GM21619 (cell line): ENCODE data around the gene SLC39A2.
"Not testable (repeated sequence)": the region's sequence is repeated elsewhere in the genome, so short reads cannot be mapped to it uniquely, and the experiment has no call there.

Experiments used
- ATAC-seq: cut with Tn5 transposase; IDR thresholded peaks from one replicate; pipeline ENCODE4 v1.9.1; 2021; ENCODE audit not compliant: unreplicated experiment

SLC39A2 gene

GRCh38 chr14:20996521-20996920, 2.6 kb upstream of the SLC39A2 start:
- no peak for ATAC-seq

- no peak for ATAC-seq
Observed at GRCh38 chr14:20997115-20997514, 2.0 kb upstream of the SLC39A2 start.

- ATAC-seq: no peak
Observed at GRCh38 chr14:20997564-20997963, 1.5 kb upstream of the SLC39A2 start.

- ATAC-seq: no peak
Observed at GRCh38 chr14:20998139-20998538, 954 bp upstream of the SLC39A2 start.

GRCh38 chr14:20999591-20999990, 498 bp downstream of the SLC39A2 start:
- no peak for ATAC-seq

GRCh38 chr14:21001218-21001617, 2.1 kb downstream of the SLC39A2 start:
- ATAC-seq: no peak

- ATAC-seq: no peak
Observed at GRCh38 chr14:21003788-21004346, 4.8 kb downstream of the SLC39A2 start.

- not testable (repeated sequence) for ATAC-seq
Observed at GRCh38 chr14:21009721-21010120, 10.6 kb downstream of the SLC39A2 start.

GRCh38 chr14:21011136-21011535, 12.0 kb downstream of the SLC39A2 start:
- ATAC-seq: no peak

- peak; percentile 50 for ATAC-seq
Observed at GRCh38 chr14:21014761-21015190, 15.7 kb downstream of the SLC39A2 start.

- ATAC-seq: no peak
Observed at GRCh38 chr14:21015312-21015711, 16.2 kb downstream of the SLC39A2 start.

GRCh38 chr14:21016413-21017190, 17.5 kb downstream of the SLC39A2 start:
- no peak for ATAC-seq

GRCh38 chr14:21017528-21018245, 18.6 kb downstream of the SLC39A2 start:
- ATAC-seq: no peak

GRCh38 chr14:21018286-21018685, 19.2 kb downstream of the SLC39A2 start:
- no peak for ATAC-seq

GRCh38 chr14:21018781-21019180, 19.7 kb downstream of the SLC39A2 start:
- ATAC-seq: no peak

- no peak for ATAC-seq
Observed at GRCh38 chr14:21019366-21019765, 20.3 kb downstream of the SLC39A2 start.

GRCh38 chr14:21020977-21021545, 22.0 kb downstream of the SLC39A2 start:
- ATAC-seq: no peak

GRCh38 chr14:21022686-21023085, 23.6 kb downstream of the SLC39A2 start:
- ATAC-seq: no peak

- ATAC-seq: no peak
Observed at GRCh38 chr14:21023174-21023573, 24.1 kb downstream of the SLC39A2 start.

GRCh38 chr14:21023817-21024584, 24.9 kb downstream of the SLC39A2 start:
- ATAC-seq: no peak
